ENCODE measurements around the gene DNAJC19.

The DNAJC19 gene

DNA sequence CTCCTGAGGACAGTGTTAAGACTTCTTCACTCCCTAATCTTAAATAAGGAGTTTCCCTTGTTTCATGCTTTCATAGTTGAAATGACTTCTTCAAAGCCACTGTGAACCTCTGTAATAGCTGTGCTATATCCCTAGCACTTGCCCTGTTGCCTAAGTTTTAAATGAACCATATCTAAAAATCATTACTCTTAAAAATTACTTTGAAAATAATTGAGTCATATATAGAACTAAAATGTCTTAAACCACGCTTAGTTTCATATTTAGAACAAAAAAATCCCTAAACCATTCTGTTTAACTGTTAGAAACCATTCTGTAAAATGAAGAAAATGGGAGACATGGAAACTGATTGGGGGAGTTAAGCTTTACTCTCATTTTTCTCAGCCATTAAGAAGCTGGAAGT lies 29.8 kb downstream of the DNAJC19 start:
- no peak for DNase-seq

DNA sequence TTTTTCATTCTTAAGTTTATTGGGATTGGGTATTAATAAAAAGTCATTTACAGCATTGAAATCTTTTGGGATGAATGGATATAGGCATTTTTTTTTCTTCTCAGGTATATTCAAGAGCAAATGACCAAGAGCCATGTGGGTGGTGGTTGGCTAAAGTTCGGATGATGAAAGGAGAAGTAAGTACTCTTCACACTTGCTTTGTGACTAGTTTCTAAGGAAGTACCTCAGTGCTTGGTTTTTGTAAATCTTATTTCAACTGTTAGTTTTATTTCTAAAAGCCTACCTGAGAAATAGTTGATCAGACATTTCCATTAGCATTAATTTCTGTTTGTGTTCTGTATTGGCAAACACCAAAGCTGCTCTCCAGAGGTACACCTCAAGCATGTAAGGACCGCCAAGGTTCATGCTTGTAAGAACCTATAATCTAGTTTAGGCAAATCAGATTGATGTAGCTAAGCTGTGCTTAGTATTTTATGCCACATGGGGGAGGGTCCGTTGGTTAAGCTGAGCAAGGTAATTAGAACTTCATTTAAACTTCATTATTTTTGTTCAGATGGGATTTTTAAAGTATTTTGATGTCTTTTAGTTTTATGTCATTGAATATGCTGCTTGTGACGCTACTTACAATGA lies 41.7 kb downstream of the DNAJC19 start:
- no peak for DNase-seq

DNA sequence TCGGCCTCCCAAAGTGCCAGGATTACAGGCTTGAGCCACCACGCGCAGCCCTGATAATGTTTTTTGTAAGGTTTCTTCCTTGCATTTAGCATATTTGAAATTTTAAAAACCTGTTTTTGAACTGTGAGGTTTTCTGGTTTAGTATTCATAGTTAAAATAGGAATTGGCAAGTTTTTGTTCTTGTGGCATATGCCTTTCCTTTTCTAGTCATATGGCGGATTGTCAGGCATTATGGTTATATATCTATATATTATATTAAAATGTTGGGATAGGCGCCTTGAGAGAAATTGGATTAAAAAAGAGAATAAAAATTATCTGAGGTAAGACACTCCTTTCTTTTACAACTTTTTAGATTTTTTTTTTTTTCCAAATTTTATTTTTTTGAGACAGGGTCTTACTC lies 48.7 kb downstream of the DNAJC19 start:
- DNase-seq, result no peak

DNA sequence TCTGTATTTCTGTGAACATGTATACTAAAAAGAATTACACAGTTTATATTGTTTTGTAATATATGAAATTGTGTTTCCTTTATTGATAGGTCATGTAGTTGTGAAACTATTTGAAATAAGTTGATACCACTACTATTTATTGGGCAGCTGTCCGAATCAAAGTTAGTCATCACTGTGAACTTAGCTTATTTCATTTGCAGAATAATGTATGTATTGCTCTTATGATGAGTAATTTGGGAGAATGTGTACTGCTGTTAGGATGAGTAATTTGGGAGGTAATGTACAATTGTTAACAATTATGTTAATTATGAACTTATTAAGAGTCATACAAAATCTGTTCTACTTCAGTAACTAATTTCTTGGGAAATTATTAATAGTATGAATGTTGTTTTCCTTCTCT lies 54.9 kb downstream of the DNAJC19 start:
- DNase-seq, result no peak
